H9 (cell line): ENCODE results near the gene DAPP1. TPM values are rescaled to one million over a fixed set of nuclear protein-coding genes. Genes with fewer than 3 reads are reported as not detected.

ENCODE experiments used
- DNase-seq: peaks from one replicate; pipeline ENCODE4 v3.0.0-alpha.2; 2017
- H2AFZ ChIP-seq: one replicate; pipeline ENCODE4 v1.6.1; 2013; ENCODE audit warnings: mild to moderate bottlenecking, low read length, control low read depth, moderate library complexity
- H2AK5ac ChIP-seq: 2 replicates; pipeline ENCODE4 v1.6.1; 2013; ENCODE audit warnings: low read length, control low read depth, mixed read lengths; ENCODE audit not compliant: insufficient read length
- H2BK120ac ChIP-seq: one replicate; pipeline ENCODE4 v1.6.1; 2013; ENCODE audit warnings: low read depth, mild to moderate bottlenecking, low read length, control low read depth, inconsistent platforms; ENCODE audit not compliant: poor library complexity, severe bottlenecking
- H2BK12ac ChIP-seq: 2 replicates; pipeline ENCODE4 v1.6.1; 2013; ENCODE audit warnings: low read length, control low read depth, mixed read lengths, low read depth; ENCODE audit not compliant: insufficient read length
- H2BK15ac ChIP-seq: 2 replicates; pipeline ENCODE4 v1.6.1; 2013; ENCODE audit warnings: low read depth, low read length, control low read depth
- H2BK20ac ChIP-seq: one replicate; pipeline ENCODE4 v1.6.1; 2013; ENCODE audit warnings: low read depth, mild to moderate bottlenecking, low read length, control low read depth, inconsistent platforms; ENCODE audit not compliant: poor library complexity, severe bottlenecking
- H2BK5ac ChIP-seq: 2 replicates; pipeline ENCODE4 v1.6.1; 2013; ENCODE audit warnings: low read length, control low read depth, mixed read lengths; ENCODE audit not compliant: insufficient read length
- H3K14ac ChIP-seq: 2 replicates; pipeline ENCODE4 v1.6.1; 2013; ENCODE audit warnings: low read length, control low read depth; ENCODE audit not compliant: insufficient read depth
- H3K18ac ChIP-seq: 2 replicates; pipeline ENCODE4 v1.6.1; 2013; ENCODE audit warnings: low read depth, mild to moderate bottlenecking, mixed read lengths, low read length, control low read depth; ENCODE audit not compliant: insufficient read length
- H3K23ac ChIP-seq: 2 replicates; pipeline ENCODE4 v1.6.1; 2013; ENCODE audit warnings: low read length, control low read depth, mixed read lengths, low read depth; ENCODE audit not compliant: insufficient read length
- H3K23me2 ChIP-seq: 2 replicates; pipeline ENCODE4 v1.6.1; 2013; ENCODE audit warnings: low read depth, mild to moderate bottlenecking, mixed read lengths, low read length, control low read depth; ENCODE audit not compliant: insufficient read length, poor library complexity, severe bottlenecking
- H3K27ac ChIP-seq: 2 replicates; pipeline ENCODE4 v1.5.1; 2013; ENCODE audit warnings: low read length, control low read depth, mixed read lengths, low read depth; ENCODE audit not compliant: insufficient read length
- H3K27me3 ChIP-seq: 2 replicates; pipeline ENCODE4 v1.6.1; 2013; ENCODE audit warnings: low read length, control low read depth, inconsistent platforms; ENCODE audit not compliant: insufficient read depth
- H3K4ac ChIP-seq: 2 replicates; pipeline ENCODE4 v1.6.1; 2013; ENCODE audit warnings: low read depth, mild to moderate bottlenecking, control low read depth, inconsistent platforms, low read length, moderate library complexity
- H3K4me1 ChIP-seq: 2 replicates; pipeline ENCODE4 v1.6.1; 2013; ENCODE audit warnings: low read length, control low read depth, inconsistent platforms; ENCODE audit not compliant: insufficient read depth
- H3K4me2 ChIP-seq: 2 replicates; pipeline ENCODE4 v1.6.1; 2013; ENCODE audit warnings: low read length, control low read depth, mixed read lengths; ENCODE audit not compliant: insufficient read length, insufficient read depth
- H3K56ac ChIP-seq: 2 replicates; pipeline ENCODE4 v1.6.1; 2013; ENCODE audit warnings: low read depth, mild to moderate bottlenecking, mixed read lengths, low read length, control low read depth; ENCODE audit not compliant: insufficient read length
- H3K79me1 ChIP-seq: 2 replicates; pipeline ENCODE4 v1.6.1; 2013; ENCODE audit warnings: low read depth, mild to moderate bottlenecking, moderate library complexity, low read length, control low read depth, inconsistent platforms; ENCODE audit not compliant: insufficient read depth, poor library complexity, severe bottlenecking
- H3K79me2 ChIP-seq: 2 replicates; pipeline ENCODE4 v1.6.1; 2013; ENCODE audit warnings: low read length, control low read depth, inconsistent platforms; ENCODE audit not compliant: insufficient read depth
- H3K9ac ChIP-seq: 2 replicates; pipeline ENCODE4 v1.6.1; 2013; ENCODE audit warnings: low read length, control low read depth, mixed read lengths; ENCODE audit not compliant: insufficient read length; ENCODE audit errors: extremely low read depth
- H3K9me3 ChIP-seq: one replicate; pipeline ENCODE4 v1.6.1; 2013; ENCODE audit warnings: low read depth, low read length, inconsistent platforms; ENCODE audit not compliant: control insufficient read depth
- H3T11ph ChIP-seq: one replicate; pipeline ENCODE4 v1.6.1; 2013; ENCODE audit warnings: mild to moderate bottlenecking, low read length, control low read depth, inconsistent platforms
- H4K20me1 ChIP-seq: one replicate; pipeline ENCODE4 v1.6.1; 2013; ENCODE audit not compliant: control insufficient read depth, insufficient read length, insufficient read depth
- H4K5ac ChIP-seq: 2 replicates; pipeline ENCODE4 v1.6.1; 2013; ENCODE audit warnings: low read depth, mild to moderate bottlenecking, mixed read lengths, low read length, control low read depth; ENCODE audit not compliant: insufficient read length
- H4K8ac ChIP-seq: replicated peaks from 2 replicates; pipeline ENCODE4 v1.6.1; 2013; ENCODE audit warnings: low read length, control low read depth, mixed read lengths, low read depth; ENCODE audit not compliant: insufficient read length
- H4K91ac ChIP-seq: 2 replicates; pipeline ENCODE4 v1.6.1; 2013; ENCODE audit warnings: low read depth, mild to moderate bottlenecking, moderate library complexity, mixed read lengths, low read length, control low read depth; ENCODE audit not compliant: insufficient read length
- H3K27ac Mint-ChIP-seq, 3 experiments: 2 replicates in 2 of 3; 3 replicates in 1 of 3; pipeline ENCODE4 v1.8.0; 2020 to 2021; ENCODE audit warnings: mixed read lengths in 3 of 3, mild to moderate bottlenecking in 1 of 3, moderate library complexity in 1 of 3
- H3K27me3 Mint-ChIP-seq: 2 replicates; pipeline ENCODE4 v1.8.0; 2021; ENCODE audit warnings: low read depth, mild to moderate bottlenecking, moderate library complexity, mixed read lengths
- H3K36me3 Mint-ChIP-seq, 3 experiments: 2 replicates in 2 of 3; 3 replicates in 1 of 3; pipeline ENCODE4 v1.8.0; 2020 to 2021; ENCODE audit warnings: low read depth in 3 of 3, mixed read lengths in 3 of 3; ENCODE audit not compliant: insufficient read depth in 1 of 3
- H3K4me1 Mint-ChIP-seq, 2 experiments: 2 replicates each; pipeline ENCODE4 v1.8.0; 2020; ENCODE audit warnings: mixed read lengths in 2 of 2
- H3K4me3 Mint-ChIP-seq, 2 experiments: 2 replicates in 1 of 2; 3 replicates in 1 of 2; pipeline ENCODE4 v1.8.0; 2020 to 2021; ENCODE audit warnings: mild to moderate bottlenecking in 2 of 2, mixed read lengths in 2 of 2, moderate library complexity in 1 of 2
- H3K9me3 Mint-ChIP-seq, 2 experiments: 2 replicates in 1 of 2; 3 replicates in 1 of 2; pipeline ENCODE4 v1.8.0; 2020; ENCODE audit warnings: mild to moderate bottlenecking in 2 of 2, mixed read lengths in 2 of 2, moderate library complexity in 1 of 2
- WGBS: extraction: QIAGEN DNeasy Blood & Tissue Kit; methylation state at CpG from one replicate; pipeline ENCODE4 v1.1.7; 2013; ENCODE audit warnings: missing lambda C conversion rate, low lambda C conversion rate, mixed read lengths; ENCODE audit not compliant: insufficient read length; ENCODE audit errors: extremely low coverage; 5-methylcytosine and 5-hydroxymethylcytosine counted together
- total RNA-seq: library from RNA; stranded (reverse); gene quantifications from 2 replicates; pipeline ENCODE4 v1.2.1, GENCODE V29; 2021
- TF ChIP-seq, protein P1 (sequence below): fragments of 200-600 bp; sonication (generic); conservative IDR thresholded peaks from 3 replicates; pipeline ENCODE4 v1.8.0; 2021; ENCODE audit warnings: antibody characterized with exemption, mild to moderate bottlenecking

Gene DAPP1
- total RNA-seq, 1 experiment from 2014 or later: not detected

DNA sequence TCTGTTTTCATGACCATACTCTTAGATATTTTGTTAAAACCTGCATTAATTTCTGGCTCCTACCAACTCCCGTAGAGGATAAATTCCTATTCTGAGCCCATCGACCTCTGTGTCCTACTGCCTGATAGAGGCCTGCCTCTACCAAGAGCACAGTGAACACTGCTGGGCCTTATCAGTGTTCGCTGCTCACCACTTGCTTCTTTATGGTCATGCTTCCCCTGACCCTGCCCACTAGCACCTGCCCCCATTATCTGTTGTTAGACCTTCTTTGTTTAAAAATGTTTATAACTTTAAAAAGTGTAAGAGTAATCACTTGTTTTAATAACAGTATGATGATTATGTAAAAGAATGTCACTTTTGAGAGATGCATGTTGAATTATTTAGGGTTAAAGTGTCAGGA, 6.1 kb downstream of the DAPP1 start:
- Histone ChIP-seq H2AFZ (no peak overlapping the region), H3K4me1 (no peaks in the 10 kb centered on the region), H3K27ac (no peak overlapping the region), H2AK5ac (no peak overlapping the region), H3K14ac (no peak overlapping the region), H2BK120ac (no peak overlapping the region), H2BK15ac (no peak overlapping the region), H3K4me2 (no peak overlapping the region), H3K18ac (no peak overlapping the region), H4K5ac (no peak overlapping the region), H3T11ph (no peak overlapping the region), H3K4ac (no peak overlapping the region), H2BK20ac (no peak overlapping the region), H3K56ac (no peak overlapping the region), H3K9me3 (no peaks in the 10 kb centered on the region), H3K23me2 (no peaks in the 10 kb centered on the region), H3K79me1 (no peaks in the 10 kb centered on the region), H4K91ac (no peak overlapping the region), H2BK5ac (no peak overlapping the region), H2BK12ac (no peak overlapping the region), H3K79me2 (no peaks in the 10 kb centered on the region), H4K20me1 (no peaks in the 10 kb centered on the region), H3K27me3 (no peaks in the 10 kb centered on the region), H3K9ac (no peak overlapping the region), H3K23ac (no peak overlapping the region), H4K8ac (no peak overlapping the region)
- DNase-seq: no peak
- Mint-ChIP-seq H3K4me1 (peaks cover 3 to 4% of the 10 kb centered on the region in 2 experiments; a peak in 1 of 4 replicates), H3K27me3 (no peaks in the 10 kb centered on the region), H3K36me3 (no peaks in the 10 kb centered on the region), H3K9me3 (no peaks in the 10 kb centered on the region), H3K4me3 (no peak overlapping the region), H3K27ac (no peak overlapping the region)
- WGBS: no CpG with 5 or more reads among the region's 3 CpGs
- TF ChIP-seq, protein P1, sequence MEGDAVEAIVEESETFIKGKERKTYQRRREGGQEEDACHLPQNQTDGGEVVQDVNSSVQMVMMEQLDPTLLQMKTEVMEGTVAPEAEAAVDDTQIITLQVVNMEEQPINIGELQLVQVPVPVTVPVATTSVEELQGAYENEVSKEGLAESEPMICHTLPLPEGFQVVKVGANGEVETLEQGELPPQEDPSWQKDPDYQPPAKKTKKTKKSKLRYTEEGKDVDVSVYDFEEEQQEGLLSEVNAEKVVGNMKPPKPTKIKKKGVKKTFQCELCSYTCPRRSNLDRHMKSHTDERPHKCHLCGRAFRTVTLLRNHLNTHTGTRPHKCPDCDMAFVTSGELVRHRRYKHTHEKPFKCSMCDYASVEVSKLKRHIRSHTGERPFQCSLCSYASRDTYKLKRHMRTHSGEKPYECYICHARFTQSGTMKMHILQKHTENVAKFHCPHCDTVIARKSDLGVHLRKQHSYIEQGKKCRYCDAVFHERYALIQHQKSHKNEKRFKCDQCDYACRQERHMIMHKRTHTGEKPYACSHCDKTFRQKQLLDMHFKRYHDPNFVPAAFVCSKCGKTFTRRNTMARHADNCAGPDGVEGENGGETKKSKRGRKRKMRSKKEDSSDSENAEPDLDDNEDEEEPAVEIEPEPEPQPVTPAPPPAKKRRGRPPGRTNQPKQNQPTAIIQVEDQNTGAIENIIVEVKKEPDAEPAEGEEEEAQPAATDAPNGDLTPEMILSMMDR: no peak
